ENCODE data around the gene OR5D18.

DNA sequence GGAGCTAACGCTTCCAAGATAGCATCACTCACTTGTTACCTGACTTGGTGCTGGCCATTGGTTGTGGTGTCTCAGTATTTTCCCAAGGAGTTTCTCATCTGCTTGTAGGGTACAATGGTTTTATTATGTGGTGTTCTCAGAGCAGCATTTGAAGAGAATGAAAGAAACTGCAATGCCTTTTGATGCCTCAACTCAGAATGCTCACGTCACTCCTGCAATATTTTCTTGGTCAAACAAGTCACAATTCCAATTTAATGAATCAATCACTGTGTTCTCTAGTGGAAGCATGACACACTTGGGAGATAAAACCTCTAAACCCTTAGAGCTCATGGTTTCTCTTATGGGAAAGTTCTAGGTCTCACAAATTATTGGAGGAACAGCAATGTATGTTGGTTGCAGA, 26.1 kb upstream of the OR5D18 start:
- TF ChIP-seq, protein P1, sequence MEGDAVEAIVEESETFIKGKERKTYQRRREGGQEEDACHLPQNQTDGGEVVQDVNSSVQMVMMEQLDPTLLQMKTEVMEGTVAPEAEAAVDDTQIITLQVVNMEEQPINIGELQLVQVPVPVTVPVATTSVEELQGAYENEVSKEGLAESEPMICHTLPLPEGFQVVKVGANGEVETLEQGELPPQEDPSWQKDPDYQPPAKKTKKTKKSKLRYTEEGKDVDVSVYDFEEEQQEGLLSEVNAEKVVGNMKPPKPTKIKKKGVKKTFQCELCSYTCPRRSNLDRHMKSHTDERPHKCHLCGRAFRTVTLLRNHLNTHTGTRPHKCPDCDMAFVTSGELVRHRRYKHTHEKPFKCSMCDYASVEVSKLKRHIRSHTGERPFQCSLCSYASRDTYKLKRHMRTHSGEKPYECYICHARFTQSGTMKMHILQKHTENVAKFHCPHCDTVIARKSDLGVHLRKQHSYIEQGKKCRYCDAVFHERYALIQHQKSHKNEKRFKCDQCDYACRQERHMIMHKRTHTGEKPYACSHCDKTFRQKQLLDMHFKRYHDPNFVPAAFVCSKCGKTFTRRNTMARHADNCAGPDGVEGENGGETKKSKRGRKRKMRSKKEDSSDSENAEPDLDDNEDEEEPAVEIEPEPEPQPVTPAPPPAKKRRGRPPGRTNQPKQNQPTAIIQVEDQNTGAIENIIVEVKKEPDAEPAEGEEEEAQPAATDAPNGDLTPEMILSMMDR (IDR thresholded peaks at IDR 0.05), result no peak
- TF ChIP-seq POLR2A (IDR thresholded peaks at IDR 0.05) (no peak), POLR2AphosphoS5 (IDR thresholded peaks at IDR 0.05) (no peak), EP300 (IDR thresholded peaks at IDR 0.05) (no peak)

Measured in gastroesophageal sphincter (tissue), 3 donors.